ENCODE results near the gene GPR146. TPM values are rescaled to one million over a fixed set of nuclear protein-coding genes. Genes with fewer than 3 reads are reported as not detected.

The GPR146 gene
- total and polyA plus RNA-seq, 2 of the 13 experiments (the other 11 are each of a cell fraction or from before 2014, with no cell fraction given), result 2.0 to 15.9 TPM

DNA sequence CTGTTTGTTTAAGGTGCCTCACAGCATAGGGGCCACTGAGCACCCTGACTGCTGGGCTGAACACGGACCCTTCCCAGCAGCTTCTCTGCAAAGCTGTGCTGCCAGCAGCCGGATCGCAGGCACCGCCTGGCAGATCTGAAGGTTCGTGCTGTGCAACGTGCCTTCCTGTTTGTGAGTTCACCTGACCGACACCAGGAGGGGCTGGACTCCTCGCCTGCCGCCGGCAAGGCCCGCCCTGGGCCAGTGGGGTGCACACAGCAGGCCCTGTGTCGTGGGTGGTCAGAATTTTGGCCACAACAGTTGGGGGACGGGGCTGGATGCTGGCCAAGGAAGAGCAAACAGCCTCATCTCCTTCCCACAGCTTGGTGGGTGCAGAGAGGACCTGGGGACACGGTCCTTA is 48.8 kb upstream of the GPR146 start (continued):
- TF ChIP-seq ATF1 (CRISPR knock-in tag; IDR thresholded peaks at IDR 0.05), result no peak
- no peak for TF ChIP-seq MEIS1 (CRISPR knock-in tag; IDR thresholded peaks at IDR 0.05; ENCODE audit: borderline replicate concordance)
- TF ChIP-seq, protein P1, sequence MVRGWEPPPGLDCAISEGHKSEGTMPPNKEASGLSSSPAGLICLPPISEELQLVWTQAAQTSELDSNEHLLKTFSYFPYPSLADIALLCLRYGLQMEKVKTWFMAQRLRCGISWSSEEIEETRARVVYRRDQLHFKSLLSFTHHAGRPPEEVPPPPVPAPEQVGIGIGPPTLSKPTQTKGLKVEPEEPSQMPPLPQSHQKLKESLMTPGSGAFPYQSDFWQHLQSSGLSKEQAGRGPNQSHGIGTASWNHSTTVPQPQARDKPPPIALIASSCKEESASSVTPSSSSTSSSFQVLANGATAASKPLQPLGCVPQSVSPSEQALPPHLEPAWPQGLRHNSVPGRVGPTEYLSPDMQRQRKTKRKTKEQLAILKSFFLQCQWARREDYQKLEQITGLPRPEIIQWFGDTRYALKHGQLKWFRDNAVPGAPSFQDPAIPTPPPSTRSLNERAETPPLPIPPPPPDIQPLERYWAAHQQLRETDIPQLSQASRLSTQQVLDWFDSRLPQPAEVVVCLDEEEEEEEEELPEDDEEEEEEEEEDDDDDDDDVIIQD (CRISPR knock-in tag; IDR thresholded peaks at IDR 0.05; ENCODE audit: low read depth), result no peak
- no peak for TF ChIP-seq ZBTB1 (CRISPR knock-in tag; IDR thresholded peaks at IDR 0.05; ENCODE audit: borderline replicate concordance)
- TF ChIP-seq, protein P2, sequence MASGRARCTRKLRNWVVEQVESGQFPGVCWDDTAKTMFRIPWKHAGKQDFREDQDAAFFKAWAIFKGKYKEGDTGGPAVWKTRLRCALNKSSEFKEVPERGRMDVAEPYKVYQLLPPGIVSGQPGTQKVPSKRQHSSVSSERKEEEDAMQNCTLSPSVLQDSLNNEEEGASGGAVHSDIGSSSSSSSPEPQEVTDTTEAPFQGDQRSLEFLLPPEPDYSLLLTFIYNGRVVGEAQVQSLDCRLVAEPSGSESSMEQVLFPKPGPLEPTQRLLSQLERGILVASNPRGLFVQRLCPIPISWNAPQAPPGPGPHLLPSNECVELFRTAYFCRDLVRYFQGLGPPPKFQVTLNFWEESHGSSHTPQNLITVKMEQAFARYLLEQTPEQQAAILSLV (CRISPR knock-in tag; IDR thresholded peaks at IDR 0.05; ENCODE audit: borderline replicate concordance), result no peak

DNA sequence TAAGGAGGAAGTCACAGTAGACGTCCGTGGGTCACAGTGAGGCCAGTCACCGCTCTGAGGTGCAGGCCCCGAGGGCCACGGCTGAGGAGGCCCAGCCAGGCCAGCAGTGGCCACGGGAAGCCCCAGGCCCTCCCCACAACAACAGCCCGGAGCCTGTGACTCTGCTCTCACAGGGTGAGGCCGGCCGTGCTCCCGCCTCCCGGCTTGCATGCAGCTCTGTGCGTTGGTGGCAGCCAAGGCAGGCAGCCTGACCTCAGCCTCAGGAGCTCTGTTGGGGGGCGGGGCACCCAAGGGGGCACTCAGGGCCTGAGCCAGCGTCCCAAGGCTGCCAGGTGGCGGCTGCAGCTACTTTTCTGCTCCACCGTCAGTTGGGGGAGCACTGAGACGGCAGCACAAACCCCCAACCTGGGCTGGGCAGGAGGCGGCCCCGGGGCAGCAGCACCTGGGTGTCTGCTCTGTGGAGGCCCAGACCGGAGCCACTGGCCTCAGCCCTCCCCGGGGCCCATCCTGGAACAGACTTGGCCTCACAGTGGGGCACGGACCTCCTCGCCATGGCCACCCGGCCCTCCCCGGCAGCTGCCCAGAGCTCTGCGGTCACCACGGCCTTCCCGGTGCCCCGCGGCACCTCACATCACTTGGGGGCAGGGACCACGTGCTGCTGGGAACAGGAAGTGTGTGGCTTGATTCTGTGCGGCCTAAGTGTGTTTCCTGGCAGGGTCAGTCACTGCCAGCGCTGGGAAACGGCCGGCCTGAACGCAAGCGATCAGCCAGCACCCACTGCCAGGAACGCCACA is 48.1 kb upstream of the GPR146 start:
- Histone ChIP-seq H3K9ac (ENCODE audit: insufficient read depth, low read depth, low read length) (no peak overlapping the region), H4K20me1 (ENCODE audit: insufficient read depth, low read length) (no peaks in the 10 kb centered on the region), H3K36me3 (replicated peaks in 1 of 2; ENCODE audit: control insufficient read depth in 1 of 2, insufficient read depth in 2 of 2, low read length in 2 of 2) (peaks cover 0 to 1% of the 10 kb centered on the region in 2 experiments; a peak in 1 of 5 replicates), H3K79me2 (ENCODE audit: insufficient read depth, low read length) (no peaks in the 10 kb centered on the region), H3K4me3 (replicated peaks in 1 of 3; ENCODE audit: insufficient read depth in 1 of 3, low read depth in 2 of 3, low read length in 3 of 3) (no peak overlapping the region), H3K27me3 (ENCODE audit: control insufficient read depth in 1 of 2, insufficient read depth in 2 of 2, low read length in 2 of 2) (no peaks in the 10 kb centered on the region), H3K9me3 (ENCODE audit: low read length) (no peaks in the 10 kb centered on the region), H3K27ac (ENCODE audit: extremely low read length, insufficient read depth, low read length) (no peak overlapping the region), H3K4me1 (ENCODE audit: insufficient read depth, low read length) (peaks cover 25% of the 10 kb centered on the region), H3K4me2 (ENCODE audit: low read depth, low read length) (no peak overlapping the region), H2AFZ (ENCODE audit: low read length) (no peak overlapping the region)
- TF ChIP-seq RCOR2 (CRISPR knock-in tag; IDR thresholded peaks at IDR 0.05) (no peak), HES4 (CRISPR knock-in tag; IDR thresholded peaks at IDR 0.05; ENCODE audit: borderline replicate concordance) (no peak), RAD51 (IDR thresholded peaks at IDR 0.05; ENCODE audit: borderline replicate concordance) (no peak), ZNF652 (CRISPR knock-in tag; IDR thresholded peaks at IDR 0.05; ENCODE audit: borderline replicate concordance, low read depth) (no peak), GFI1 (CRISPR knock-in tag; IDR thresholded peaks at IDR 0.05; ENCODE audit: borderline replicate concordance) (no peak), ZNF10 (CRISPR knock-in tag; IDR thresholded peaks at IDR 0.05; ENCODE audit: borderline replicate concordance, low read depth) (no peak), ZNF282 (IDR thresholded peaks at IDR 0.05; ENCODE audit: partially characterized antibody) (no peak), ATM (IDR thresholded peaks at IDR 0.05; ENCODE audit: borderline replicate concordance) (no peak), TEAD3 (CRISPR knock-in tag; optimal IDR thresholded peaks at IDR 0.05; ENCODE audit: borderline replicate concordance) (no peak), ZSCAN29 (CRISPR knock-in tag; conservative IDR thresholded peaks at IDR 0.05) (no peak), ZNF777 (CRISPR knock-in tag; IDR thresholded peaks at IDR 0.05) (no peak), PHF21A (CRISPR knock-in tag; IDR thresholded peaks at IDR 0.05) (no peak)
- TF ChIP-seq, protein P3, sequence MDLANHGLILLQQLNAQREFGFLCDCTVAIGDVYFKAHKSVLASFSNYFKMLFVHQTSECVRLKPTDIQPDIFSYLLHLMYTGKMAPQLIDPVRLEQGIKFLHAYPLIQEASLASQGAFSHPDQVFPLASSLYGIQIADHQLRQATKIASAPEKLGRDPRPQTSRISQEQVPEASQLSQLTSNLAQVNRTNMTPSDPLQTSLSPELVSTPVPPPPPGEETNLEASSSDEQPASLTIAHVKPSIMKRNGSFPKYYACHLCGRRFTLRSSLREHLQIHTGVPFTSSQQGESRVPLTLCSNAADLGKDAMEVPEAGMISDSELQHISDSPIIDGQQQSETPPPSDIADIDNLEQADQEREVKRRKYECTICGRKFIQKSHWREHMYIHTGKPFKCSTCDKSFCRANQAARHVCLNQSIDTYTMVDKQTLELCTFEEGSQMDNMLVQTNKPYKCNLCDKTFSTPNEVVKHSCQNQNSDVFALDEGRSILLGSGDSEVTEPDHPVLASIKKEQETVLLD (CRISPR knock-in tag; IDR thresholded peaks at IDR 0.05; ENCODE audit: low read depth), result no peak
- TF ChIP-seq, protein P4, sequence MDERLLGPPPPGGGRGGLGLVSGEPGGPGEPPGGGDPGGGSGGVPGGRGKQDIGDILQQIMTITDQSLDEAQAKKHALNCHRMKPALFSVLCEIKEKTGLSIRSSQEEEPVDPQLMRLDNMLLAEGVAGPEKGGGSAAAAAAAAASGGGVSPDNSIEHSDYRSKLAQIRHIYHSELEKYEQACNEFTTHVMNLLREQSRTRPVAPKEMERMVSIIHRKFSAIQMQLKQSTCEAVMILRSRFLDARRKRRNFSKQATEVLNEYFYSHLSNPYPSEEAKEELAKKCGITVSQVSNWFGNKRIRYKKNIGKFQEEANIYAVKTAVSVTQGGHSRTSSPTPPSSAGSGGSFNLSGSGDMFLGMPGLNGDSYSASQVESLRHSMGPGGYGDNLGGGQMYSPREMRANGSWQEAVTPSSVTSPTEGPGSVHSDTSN (CRISPR knock-in tag; IDR thresholded peaks at IDR 0.05), result no peak
- BruUV-seq (replicated peaks), result no TSS peak
- ChIA-PET POLR2A (no interaction called here), CTCF (ENCODE audit: low intra/inter-chr PET ratio, low total read pairs) (interaction anchor here (1.9 to 4.4 kb wide), 2 partner anchors 69 to 70 kb away, joined by 5 to 65 read pairs; no protein-coding TSS in a partner anchor)
- FAIRE-seq (no peak), ATAC-seq (no peak), DNase-seq (ENCODE audit: low spot score) (no peak)
- whole genome bisulfite sequencing (ENCODE audit: low lambda C conversion rate), result 80% methylated on average over 6 of the region's 38 CpGs
- intact Hi-C loops (cut with micrococcal nuclease; ENCODE audit: unreplicated experiment), result no loop called here
- in situ Hi-C loops (cut with HindIII; ENCODE audit: extremely low pct_ligation_motif_present, low pct_unique_long_range_greater_than_20kb), result loop anchor here (5.0 kb wide), 1 partner anchor 181 kb away; no protein-coding TSS in a partner anchor

All from HepG2 (cell line).